Measurements from ENCODE around the gene AUNIP. TPM values are rescaled to one million over a fixed set of nuclear protein-coding genes. Genes with fewer than 3 reads are reported as not detected.

The AUNIP gene, protein sequence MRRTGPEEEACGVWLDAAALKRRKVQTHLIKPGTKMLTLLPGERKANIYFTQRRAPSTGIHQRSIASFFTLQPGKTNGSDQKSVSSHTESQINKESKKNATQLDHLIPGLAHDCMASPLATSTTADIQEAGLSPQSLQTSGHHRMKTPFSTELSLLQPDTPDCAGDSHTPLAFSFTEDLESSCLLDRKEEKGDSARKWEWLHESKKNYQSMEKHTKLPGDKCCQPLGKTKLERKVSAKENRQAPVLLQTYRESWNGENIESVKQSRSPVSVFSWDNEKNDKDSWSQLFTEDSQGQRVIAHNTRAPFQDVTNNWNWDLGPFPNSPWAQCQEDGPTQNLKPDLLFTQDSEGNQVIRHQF
- total RNA-seq: 0.28 TPM in 2 replicates

DNA sequence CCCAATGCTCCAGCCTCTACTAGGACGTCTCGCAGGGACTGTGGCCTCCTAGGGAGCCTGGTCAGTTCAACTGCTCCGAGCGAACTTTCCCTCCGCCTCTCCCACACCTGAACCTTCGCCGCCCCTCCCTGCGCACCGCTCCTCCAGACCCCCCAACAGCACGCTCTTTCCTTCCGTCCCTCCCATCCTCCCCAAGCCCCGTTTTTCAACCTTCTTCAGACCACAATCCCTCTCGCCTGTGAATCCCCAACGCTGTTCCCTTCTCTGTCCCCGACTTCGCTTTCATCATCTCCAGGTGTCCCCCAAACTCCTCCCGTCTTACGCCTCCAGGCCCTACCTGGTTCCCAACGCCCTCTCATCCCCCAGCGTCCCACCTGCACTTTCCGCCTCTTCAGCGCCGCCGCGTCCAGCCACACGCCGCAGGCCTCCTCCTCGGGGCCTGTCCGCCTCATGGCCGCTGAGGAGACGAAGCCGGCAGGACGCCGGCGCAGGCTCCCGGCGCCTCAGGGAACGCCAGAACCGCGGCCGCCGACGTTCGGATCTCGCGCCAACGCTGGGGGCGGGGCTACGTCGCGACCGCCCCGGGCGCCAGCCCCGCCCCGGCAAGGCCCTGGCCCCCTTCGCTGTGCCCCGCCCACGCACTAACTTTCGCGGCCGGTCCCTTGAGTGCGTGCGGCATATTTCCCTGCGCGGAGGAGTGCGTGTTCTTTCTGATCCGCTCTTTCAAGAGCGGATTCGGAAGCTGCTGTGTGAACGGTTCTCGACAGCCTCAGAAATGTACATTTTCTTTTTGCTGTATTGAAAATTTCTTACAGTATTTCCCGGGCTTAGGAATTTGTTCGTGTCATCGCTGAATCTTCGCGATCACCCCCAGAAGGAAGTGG is at the start of gene AUNIP:
Gene AUNIP (minus strand): TSS at position 552 of the 884 bp plus-strand sequence. CDS start 100 bp downstream, at position 452.

DNA sequence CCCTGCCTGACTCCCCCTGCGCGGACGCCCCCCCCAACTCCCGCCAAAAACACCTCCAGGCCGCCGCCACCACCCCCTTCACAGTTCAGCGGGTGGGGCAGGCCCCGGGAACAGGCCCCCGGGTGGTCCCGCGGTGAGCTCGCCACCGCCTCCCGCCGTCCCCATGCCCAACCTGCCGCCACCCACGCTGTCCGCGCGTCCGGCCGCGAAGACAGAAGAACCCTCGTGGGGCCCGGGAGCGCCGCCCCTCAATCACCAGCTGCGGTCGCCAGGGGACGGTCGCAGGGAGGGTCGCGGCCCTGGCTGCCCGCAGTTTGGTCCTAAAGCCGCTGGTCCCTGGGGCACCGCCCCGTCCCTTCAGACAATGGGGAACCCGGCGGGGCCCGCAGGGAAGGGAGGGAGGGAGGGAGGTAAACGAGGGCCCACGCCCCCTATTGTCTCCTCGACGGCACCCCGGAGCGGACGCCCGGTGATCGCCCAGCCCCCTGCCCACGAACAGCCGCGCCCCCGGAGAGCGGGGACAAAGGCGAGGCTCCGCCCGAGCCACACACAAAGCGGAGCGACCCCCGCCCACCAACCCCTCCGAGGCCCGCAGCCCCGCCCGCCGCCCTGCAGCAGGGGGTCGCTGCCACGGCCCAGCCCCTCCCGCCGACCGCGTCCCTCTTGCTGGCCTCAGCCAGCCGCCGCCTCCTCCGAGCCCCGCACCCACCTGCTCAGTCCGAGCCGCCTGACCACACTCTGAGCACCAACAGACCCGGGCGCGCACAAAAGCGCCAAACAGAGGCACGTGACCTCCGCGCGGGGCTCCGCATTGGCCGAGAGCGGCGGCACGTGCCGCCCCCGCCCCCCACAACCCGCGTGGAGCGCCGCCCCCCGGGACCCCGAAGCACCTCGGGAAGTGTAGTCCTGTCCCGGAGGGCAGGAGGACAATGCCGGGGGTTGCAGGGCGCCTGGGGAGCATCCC is 46.7 kb upstream of the AUNIP start, which contains the start of gene STMN1:
Gene STMN1 (minus strand): TSS at position 740 of the 964 bp plus-strand sequence. CDS start 1,743 bp downstream, outside the sequence.

DNA sequence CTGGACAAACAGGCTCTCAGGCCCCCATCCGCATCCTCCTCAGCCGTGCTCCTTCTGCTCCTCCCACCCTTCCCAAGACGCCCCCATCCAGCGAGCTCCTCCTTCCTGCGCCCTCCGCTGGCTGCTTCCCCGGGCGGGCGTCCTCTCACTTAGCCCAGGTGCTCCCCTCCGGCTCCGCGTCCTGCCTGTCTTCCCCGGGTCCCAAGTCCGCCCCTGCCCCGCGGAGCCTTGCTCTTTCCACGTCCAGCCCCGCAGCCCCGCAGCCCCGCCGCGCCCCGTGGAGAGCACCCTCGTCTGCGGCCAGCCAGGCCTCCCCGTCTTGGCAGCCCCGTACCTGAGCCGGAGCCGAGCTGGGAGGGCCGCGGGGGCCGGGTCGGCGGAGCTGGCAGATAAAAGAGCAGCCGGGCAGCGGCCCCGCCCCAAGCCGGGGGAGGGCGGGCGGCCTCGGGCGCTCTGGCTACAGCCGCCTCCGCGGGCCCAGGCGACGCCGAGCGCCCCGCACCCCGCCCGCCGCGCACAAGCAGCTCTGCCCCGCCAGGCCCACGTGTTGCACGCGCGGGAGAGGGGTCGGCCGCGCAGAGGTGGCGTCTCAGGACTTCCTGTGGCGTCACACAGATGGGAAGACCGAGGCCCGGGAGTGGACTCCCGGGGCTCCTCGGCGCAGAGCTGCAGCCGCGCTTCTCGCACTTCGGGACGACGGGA is 16.0 kb upstream of the AUNIP start, which contains the start of gene PAQR7:
Gene PAQR7 (minus strand): TSS at position 555 of the 702 bp plus-strand sequence. CDS start 11,869 bp downstream, outside the sequence.

DNA sequence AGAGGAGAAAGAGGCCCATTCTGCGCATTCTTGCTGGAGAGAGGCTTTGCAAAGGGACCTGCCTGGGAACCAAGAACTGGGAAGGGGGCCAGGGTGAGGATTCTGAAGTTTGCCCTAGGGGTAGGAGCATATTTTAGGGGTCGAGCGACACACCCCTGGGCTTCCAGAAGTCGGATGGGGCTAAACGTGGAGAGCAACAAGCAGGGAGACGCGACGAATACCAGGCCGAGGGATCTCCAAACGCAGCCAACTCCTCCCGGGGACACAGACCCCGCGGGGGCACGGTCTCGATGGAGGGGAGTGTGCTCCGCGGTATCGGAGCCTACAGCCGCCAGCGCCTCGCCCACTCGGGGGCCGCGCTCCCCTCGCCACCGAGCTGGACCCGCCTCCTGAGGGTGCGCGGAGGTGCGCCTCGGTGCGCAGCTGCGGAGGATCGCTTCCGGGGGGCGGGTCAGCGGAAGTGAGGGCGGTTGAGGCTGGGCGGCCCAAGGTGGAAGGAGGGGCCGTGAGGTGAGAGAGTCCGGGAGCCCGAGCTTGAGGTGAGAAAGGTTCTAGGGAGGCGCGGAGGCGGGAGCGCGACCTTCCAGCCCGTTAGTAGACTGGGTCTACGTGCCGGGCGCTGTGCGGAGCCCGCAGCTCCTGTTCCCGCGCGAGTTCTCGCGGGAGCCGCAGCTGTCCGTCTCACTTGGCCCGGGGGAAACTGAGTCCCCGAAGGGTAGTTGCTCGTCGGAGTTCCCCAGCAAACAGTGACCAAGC is 39.6 kb downstream of the AUNIP start, which contains the start of gene MTFR1L:
Gene MTFR1L (plus strand): TSS at position 464 of the 756 bp plus-strand sequence. CDS start 3,151 bp downstream, outside the sequence.

DNA sequence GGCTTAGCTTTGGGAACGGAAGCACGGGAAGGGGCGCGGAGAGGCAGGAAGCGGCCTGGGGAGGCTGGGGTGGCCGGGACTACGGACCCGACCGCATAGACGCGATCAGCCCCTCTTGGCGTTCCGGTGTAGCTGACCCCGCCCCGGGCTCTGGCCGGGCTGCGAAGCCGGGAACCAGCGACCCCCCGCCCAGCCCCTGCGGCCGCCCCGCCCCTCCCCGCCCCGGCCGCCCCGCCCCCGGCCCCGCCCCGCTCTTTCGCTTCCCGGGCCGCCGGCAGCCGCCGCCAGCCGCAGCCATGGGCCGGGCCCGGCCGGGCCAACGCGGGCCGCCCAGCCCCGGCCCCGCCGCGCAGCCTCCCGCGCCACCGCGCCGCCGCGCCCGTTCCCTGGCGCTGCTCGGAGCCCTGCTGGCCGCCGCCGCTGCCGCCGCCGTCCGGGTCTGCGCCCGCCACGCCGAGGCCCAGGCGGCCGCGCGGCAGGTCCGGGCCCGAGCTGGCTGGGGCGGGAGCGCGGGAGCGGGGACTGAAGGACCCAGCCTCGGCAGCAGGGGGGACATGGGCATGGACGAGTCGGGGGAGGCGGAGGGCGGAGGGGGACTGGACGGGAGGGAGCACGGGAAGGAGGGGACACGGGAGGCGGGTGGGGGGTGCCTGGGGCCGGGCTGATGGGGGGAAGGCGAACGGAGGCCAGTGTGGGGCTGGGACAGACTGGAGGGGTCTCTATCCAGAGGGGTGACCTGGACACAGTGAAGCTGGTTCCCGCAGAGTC is 59.1 kb downstream of the AUNIP start, which contains the start of gene SELENON:
Gene SELENON (plus strand): TSS at position 259 of the 768 bp plus-strand sequence. CDS start 38 bp downstream, at position 297.

Other genes with a start within 250 kb of the AUNIP start
- 3.8 and 8.0 TPM in 2 replicates for gene MAN1C1, start 242.7 kb downstream of the AUNIP start, total RNA-seq
- 9.8 and 14.1 TPM in 2 replicates for gene SELENON, start 59.3 kb downstream of the AUNIP start, total RNA-seq
- gene MTFR1L, start 39.5 kb downstream of the AUNIP start, total RNA-seq: 31.9 and 42.4 TPM in 2 replicates
- gene PAQR7, start 16.3 kb upstream of the AUNIP start, total RNA-seq: 9.2 and 12.9 TPM in 2 replicates
- 23.5 and 24.0 TPM in 2 replicates for gene STMN1, start 47.0 kb upstream of the AUNIP start, total RNA-seq
- gene PAFAH2, start 138.6 kb upstream of the AUNIP start, total RNA-seq: 5.5 and 5.8 TPM in 2 replicates
- gene EXTL1, start 162.3 kb upstream of the AUNIP start, total RNA-seq: 0.09 and 0.14 TPM in 2 replicates
- not detected in 2 replicates for gene SLC30A2, start 186.7 kb upstream of the AUNIP start, total RNA-seq
- gene TRIM63, start 208.2 kb upstream of the AUNIP start, total RNA-seq: 0.74 TPM in 1 of 2 replicates, not detected in the other

Measured in smooth muscle cell of bladder (primary cell).